PC-3 (cell line): ENCODE data around the gene PFN2. TPM values are rescaled to one million over a fixed set of nuclear protein-coding genes. Genes with fewer than 3 reads are reported as not detected.

Source experiments
- ATAC-seq: fragments of 200-7000 bp; cut with Tn5 transposase; 2 replicates; pipeline ENCODE4 v1.9.1; 2020; ENCODE audit warnings: mild to moderate bottlenecking, moderate library complexity
- BruUV-seq: library from RNA; stranded (reverse); fragments of 400-500 nt; replicated peaks from 2 replicates; lab custom pipeline; 2021; lab: Mats Ljungman, UMichigan
- CTCF ChIA-PET: fragments of 300-600 bp; sonication (Branson Sonifier 250); formaldehyde crosslinking; loops from one replicate; lab custom pipeline; 2022; ENCODE audit warnings: antibody characterized with exemption; lab: Charles Lee
- POLR2A ChIA-PET: fragments of 300-600 bp; sonication (Branson Sonifier 250); formaldehyde crosslinking; loops from one replicate; lab custom pipeline; 2022; ENCODE audit warnings: antibody characterized with exemption; ENCODE audit not compliant: unreplicated experiment; lab: Charles Lee
- DNase-seq: peaks from one replicate; pipeline ENCODE4 v3.0.0-alpha.2; 2015
- H2AFZ ChIP-seq: fragments of 300-600 bp; sonication (generic); 2 replicates; pipeline ENCODE4 v1.6.0; 2016; ENCODE audit warnings: antibody characterized with exemption, low read length
- H3F3A ChIP-seq: fragments of 300-600 bp; sonication (generic); one replicate; pipeline ENCODE4 v1.6.0; 2017; ENCODE audit warnings: antibody characterized with exemption, low read length, control low read depth, mild to moderate bottlenecking; ENCODE audit not compliant: unreplicated experiment
- H3K27ac ChIP-seq: fragments of 300-600 bp; sonication (generic); 2 replicates; pipeline ENCODE4 v1.5.1; 2016; ENCODE audit warnings: mild to moderate bottlenecking, low read length
- H3K27me3 ChIP-seq: fragments of 300-600 bp; sonication (generic); 2 replicates; pipeline ENCODE4 v1.6.1; 2016; ENCODE audit warnings: low read length, mixed read lengths
- H3K36me3 ChIP-seq: fragments of 300-600 bp; sonication (generic); 2 replicates; pipeline ENCODE4 v1.6.1; 2016; ENCODE audit warnings: low read depth, mixed run types, low read length, mixed read lengths
- H3K4me1 ChIP-seq: fragments of 300-600 bp; sonication (generic); 2 replicates; pipeline ENCODE4 v1.5.1; 2016; ENCODE audit warnings: low read length; ENCODE audit not compliant: insufficient read depth
- H3K4me2 ChIP-seq: fragments of 300-600 bp; sonication (generic); 2 replicates; pipeline ENCODE4 v1.6.0; 2016; ENCODE audit warnings: low read length
- H3K4me3 ChIP-seq: fragments of 300-600 bp; sonication (generic); 2 replicates; pipeline ENCODE4 v1.5.1; 2016; ENCODE audit warnings: mild to moderate bottlenecking, low read length, mixed read lengths
- H3K79me2 ChIP-seq: fragments of 300-600 bp; sonication (generic); 2 replicates; pipeline ENCODE4 v1.6.1; 2017; ENCODE audit warnings: low read length, mixed read lengths
- H3K9ac ChIP-seq: fragments of 300-600 bp; sonication (generic); 2 replicates; pipeline ENCODE4 v1.6.0; 2016; ENCODE audit warnings: mild to moderate bottlenecking, low read length
- H3K9me2 ChIP-seq: fragments of 300-600 bp; sonication (generic); replicated peaks from 2 replicates; pipeline ENCODE4 v1.6.1; 2016; ENCODE audit warnings: mixed run types, low read length, mixed read lengths
- H3K9me3 ChIP-seq: fragments of 300-600 bp; sonication (generic); 2 replicates; pipeline ENCODE4 v1.6.1; 2016; ENCODE audit warnings: low read length, mixed read lengths
- H4K20me1 ChIP-seq: fragments of 300-600 bp; sonication (generic); 2 replicates; pipeline ENCODE4 v1.6.1; 2016; ENCODE audit warnings: low read length, mixed read lengths
- EZH2 ChIP-seq: fragments of 300-600 bp; sonication (generic); IDR thresholded peaks from one replicate; pipeline ENCODE4 v1.6.1; 2017; ENCODE audit warnings: antibody characterized with exemption, mild to moderate bottlenecking, low read length; ENCODE audit not compliant: unreplicated experiment
- EZH2phosphoT487 ChIP-seq: fragments of 300-600 bp; sonication (generic); IDR thresholded peaks from 2 replicates; pipeline ENCODE4 v1.6.1; 2018; ENCODE audit warnings: mild to moderate bottlenecking, antibody characterized with exemption, low read length, borderline replicate concordance
- intact Hi-C: fragments of 100-400 bp; cut with micrococcal nuclease; formaldehyde crosslinking; loops from 2 replicates; pipeline ENCODE4 v1.9.0; 2023
- total RNA-seq: library from RNA; depleted of rRNA; stranded (reverse); fragments of >200 nt; gene quantifications from 2 replicates; pipeline ENCODE4 v1.2.3, GENCODE V29; 2014
- TF ChIP-seq, protein P1 (sequence below): fragments of 300-600 bp; sonication (generic); conservative IDR thresholded peaks from 2 replicates; pipeline ENCODE4 v1.5.1; 2017; ENCODE audit warnings: antibody characterized with exemption, low read depth, mild to moderate bottlenecking, low read length

The PFN2 gene
- total RNA-seq, 1 experiment from 2014 or later: 213 TPM

GRCh38 chr3:150005243-150006112 lies 34.8 kb upstream of the PFN2 start:
- BruUV-seq: no TSS peak
- POLR2A ChIA-PET: no interaction called here
- intact Hi-C loops: no loop called here
- no peak overlapping the region for H3K9ac ChIP-seq
- no peaks in the 10 kb centered on the region for H3K9me3 ChIP-seq
- no peak for TF ChIP-seq EZH2phosphoT487
- TF ChIP-seq EZH2: no peak
- TF ChIP-seq, protein P1, sequence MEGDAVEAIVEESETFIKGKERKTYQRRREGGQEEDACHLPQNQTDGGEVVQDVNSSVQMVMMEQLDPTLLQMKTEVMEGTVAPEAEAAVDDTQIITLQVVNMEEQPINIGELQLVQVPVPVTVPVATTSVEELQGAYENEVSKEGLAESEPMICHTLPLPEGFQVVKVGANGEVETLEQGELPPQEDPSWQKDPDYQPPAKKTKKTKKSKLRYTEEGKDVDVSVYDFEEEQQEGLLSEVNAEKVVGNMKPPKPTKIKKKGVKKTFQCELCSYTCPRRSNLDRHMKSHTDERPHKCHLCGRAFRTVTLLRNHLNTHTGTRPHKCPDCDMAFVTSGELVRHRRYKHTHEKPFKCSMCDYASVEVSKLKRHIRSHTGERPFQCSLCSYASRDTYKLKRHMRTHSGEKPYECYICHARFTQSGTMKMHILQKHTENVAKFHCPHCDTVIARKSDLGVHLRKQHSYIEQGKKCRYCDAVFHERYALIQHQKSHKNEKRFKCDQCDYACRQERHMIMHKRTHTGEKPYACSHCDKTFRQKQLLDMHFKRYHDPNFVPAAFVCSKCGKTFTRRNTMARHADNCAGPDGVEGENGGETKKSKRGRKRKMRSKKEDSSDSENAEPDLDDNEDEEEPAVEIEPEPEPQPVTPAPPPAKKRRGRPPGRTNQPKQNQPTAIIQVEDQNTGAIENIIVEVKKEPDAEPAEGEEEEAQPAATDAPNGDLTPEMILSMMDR: no peak
- DNase-seq (peak; percentile 14), ATAC-seq (peak; percentile 73)
- H3K4me2 ChIP-seq: no peak overlapping the region
- no peaks in the 10 kb centered on the region for H4K20me1 ChIP-seq
- H3K4me3 ChIP-seq: no peak overlapping the region
- H3K9me2 ChIP-seq: no peaks in the 10 kb centered on the region
- no peaks in the 10 kb centered on the region for H3K27me3 ChIP-seq
- peaks cover 11% of the 10 kb centered on the region for H3K4me1 ChIP-seq
- H3K36me3 ChIP-seq: no peaks in the 10 kb centered on the region
- no peak overlapping the region; the same call in 1 of the 2 replicates for H2AFZ ChIP-seq
- CTCF ChIA-PET: no interaction called here
- no peaks in the 10 kb centered on the region for H3F3A ChIP-seq
- no peak overlapping the region for H3K27ac ChIP-seq
- no peaks in the 10 kb centered on the region for H3K79me2 ChIP-seq

DNA sequence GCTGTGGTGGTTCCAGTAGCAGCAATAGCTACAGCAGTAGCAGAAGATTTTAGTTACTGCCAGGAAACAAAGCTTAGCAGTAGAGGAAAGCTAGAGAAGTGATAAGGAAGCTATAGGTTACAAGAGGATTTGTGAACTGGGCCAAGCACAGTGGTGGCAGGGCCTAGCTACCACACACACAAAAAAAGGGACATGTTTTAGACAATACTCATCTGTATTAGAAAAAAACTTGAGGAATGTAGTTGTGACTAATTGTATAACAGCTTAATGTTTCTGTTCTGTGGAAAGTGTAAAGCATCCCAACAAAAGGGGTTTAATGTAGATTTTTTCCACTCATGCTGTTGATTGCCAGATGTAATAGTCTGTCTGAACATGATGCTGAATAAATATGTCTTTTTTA lies 29.9 kb upstream of the PFN2 start:
- no peaks in the 10 kb centered on the region for H3K9me3 ChIP-seq
- no peak for TF ChIP-seq EZH2
- no peak for TF ChIP-seq EZH2phosphoT487
- TF ChIP-seq, protein P1: no peak
- H3K9ac ChIP-seq: no peak overlapping the region
- ChIA-PET CTCF (no interaction called here), POLR2A (no interaction called here)
- H3K4me1 ChIP-seq: peaks cover 5% of the 10 kb centered on the region
- DNase-seq: no peak
- ATAC-seq: no peak
- H4K20me1 ChIP-seq: no peaks in the 10 kb centered on the region
- H3K4me2 ChIP-seq: no peak overlapping the region
- BruUV-seq: no TSS peak
- no peaks in the 10 kb centered on the region for H3K79me2 ChIP-seq
- H3K4me3 ChIP-seq: no peak overlapping the region
- no peak overlapping the region for H3K27ac ChIP-seq
- H3K27me3 ChIP-seq: no peaks in the 10 kb centered on the region
- H3F3A ChIP-seq: no peaks in the 10 kb centered on the region
- H3K36me3 ChIP-seq: no peaks in the 10 kb centered on the region
- intact Hi-C loops: no loop called here
- H3K9me2 ChIP-seq: no peaks in the 10 kb centered on the region
- H2AFZ ChIP-seq: no peak overlapping the region

DNA sequence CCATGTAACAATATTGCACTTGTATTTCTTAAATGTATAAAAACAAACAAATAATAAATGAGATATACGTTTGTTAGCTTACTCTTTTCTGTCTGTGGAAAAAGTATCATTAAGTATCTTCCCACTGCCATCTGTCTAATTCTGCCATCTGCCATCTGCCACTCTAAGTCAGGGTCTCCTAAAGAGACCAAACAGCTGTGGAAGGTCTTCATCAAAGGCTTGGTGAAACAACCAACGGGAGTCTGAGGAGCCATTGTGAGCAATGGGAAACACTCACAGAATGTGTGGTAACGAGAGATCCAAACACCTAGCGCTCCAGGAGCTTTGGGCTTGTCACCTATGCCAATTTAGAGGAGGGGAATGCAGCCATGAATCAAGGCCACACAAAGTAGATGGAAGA lies 28.7 kb upstream of the PFN2 start:
- H3K9me3 ChIP-seq: 0 out of 2 replicates have a peak, but pooled peaks cover 4% of the 10 kb centered on the region
- DNase-seq (no peak), ATAC-seq (no peak)
- no peak overlapping the region for H2AFZ ChIP-seq
- ChIA-PET POLR2A (no interaction called here), CTCF (no interaction called here)
- BruUV-seq: no TSS peak
- no peaks in the 10 kb centered on the region for H3K27me3 ChIP-seq
- H3K4me2 ChIP-seq: no peak overlapping the region
- H3K4me1 ChIP-seq: no peaks in the 10 kb centered on the region
- H4K20me1 ChIP-seq: no peaks in the 10 kb centered on the region
- no peak overlapping the region for H3K9ac ChIP-seq
- no peak for TF ChIP-seq EZH2phosphoT487
- TF ChIP-seq, protein P1: no peak
- H3F3A ChIP-seq: no peaks in the 10 kb centered on the region
- no peak overlapping the region for H3K4me3 ChIP-seq
- H3K79me2 ChIP-seq: no peaks in the 10 kb centered on the region
- intact Hi-C loops: no loop called here
- H3K9me2 ChIP-seq: no peaks in the 10 kb centered on the region
- H3K27ac ChIP-seq: no peak overlapping the region
- no peaks in the 10 kb centered on the region for H3K36me3 ChIP-seq
